Measurements from ENCODE around the gene C19orf44. TPM values are rescaled to one million over a fixed set of nuclear protein-coding genes. Genes with fewer than 3 reads are reported as not detected.
"Not testable (repeated sequence)": the region's sequence is repeated elsewhere in the genome, so short reads cannot be mapped to it uniquely, and the experiment has no call there.

The C19orf44 gene
- total RNA-seq (2.8 TPM), polyA plus RNA-seq (ENCODE audit: insufficient read depth in 1 of 8, insufficient read length in 8 of 8, low replicate concordance in 1 of 8) (1 to 10 TPM; 6.0 to 9.3 (median 8.4) TPM)
- long read RNA-seq, donor 1, result 0 reads
- long read RNA-seq, donor 2, result 0 reads
- long read RNA-seq, donor 3, result 0 reads
- long read RNA-seq, donor 4, partial matches to known transcripts, result 6 of 6 reads
- long read RNA-seq, donor 4, other reads (novel, unspliced or antisense), result 0 of 6 reads
- long read RNA-seq, donor 5, partial matches to known transcripts, result 0 of 1 reads
- long read RNA-seq, donor 5, other reads (novel, unspliced or antisense), result 0 of 1 reads
- long read RNA-seq, donor 6, result 0 reads
- long read RNA-seq, donor 7, partial matches to known transcripts, result 13 of 13 reads
- long read RNA-seq, donor 7, other reads (novel, unspliced or antisense), result 0 of 13 reads
- long read RNA-seq, donor 8, result 0 reads
- long read RNA-seq, donor 9, result 0 reads
- long read RNA-seq, donor 10, result 0 reads
- long read RNA-seq, donor 11, partial matches to known transcripts, result 6 of 6 reads
- long read RNA-seq, donor 11, other reads (novel, unspliced or antisense), result 0 of 6 reads

DNA sequence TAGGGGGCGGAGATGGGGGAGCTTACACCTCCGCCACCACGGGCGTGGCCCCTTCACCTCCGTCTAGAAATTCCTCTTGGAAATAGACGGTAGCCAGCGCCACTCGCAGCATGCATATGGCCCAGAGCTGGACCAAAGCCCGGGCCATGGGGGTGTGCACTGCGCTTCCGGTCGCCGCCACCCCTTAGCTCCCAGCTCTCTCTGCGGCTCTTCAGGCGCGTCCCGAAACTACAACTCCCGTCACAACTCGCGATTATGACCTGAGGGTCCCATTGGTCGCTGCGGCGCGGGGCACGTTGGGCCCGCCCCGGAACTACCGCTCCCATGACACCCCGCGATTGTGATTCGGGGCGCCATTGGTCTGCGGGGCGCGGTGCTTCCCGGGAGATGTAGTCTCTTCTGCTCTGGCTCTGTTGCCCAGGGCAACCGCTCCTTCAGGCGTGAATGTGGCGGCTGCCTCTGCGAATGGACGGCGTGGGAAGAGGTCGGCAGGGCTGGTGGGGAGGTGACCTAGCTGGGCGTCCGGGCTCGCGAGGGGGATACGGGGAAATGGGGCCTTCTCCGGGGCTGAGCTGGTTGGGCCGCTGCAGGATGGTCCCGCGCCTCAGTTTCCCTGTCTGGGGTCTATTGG is at the start of gene C19orf44, which contains the start of gene CALR3:
Gene C19orf44 (plus strand): TSS at position 413 of the 631 bp plus-strand sequence. CDS start 4,399 bp downstream, outside the sequence.
Gene CALR3 (minus strand): TSS at position 186 of the 631 bp plus-strand sequence. CDS start 38 bp downstream, at position 148.
- Histone ChIP-seq H3K4me3 (ENCODE audit: low read length) (peak within 1 kb of the TSS; percentile 80), H3K9me3 (replicated peaks; ENCODE audit: control insufficient read depth, low read depth, low read length) (no peaks in the 10 kb centered on the region), H3K27me3 (ENCODE audit: control insufficient read depth, insufficient read depth, low read length) (no peaks in the 10 kb centered on the region), H3K27ac (ENCODE audit: low read length) (peak within 1 kb of the TSS; percentile 59), H3K4me1 (ENCODE audit: control insufficient read depth, insufficient read depth, low read length) (peaks cover 10% of the 10 kb centered on the region), H3K36me3 (ENCODE audit: control insufficient read depth, insufficient read depth, low read length) (peaks cover 2% of the 10 kb centered on the region)
- DNase-seq, result peak; percentile 100
- under 1% methylated on average over 51 of the region's 52 CpGs for WGBS (ENCODE audit: insufficient coverage)

DNA sequence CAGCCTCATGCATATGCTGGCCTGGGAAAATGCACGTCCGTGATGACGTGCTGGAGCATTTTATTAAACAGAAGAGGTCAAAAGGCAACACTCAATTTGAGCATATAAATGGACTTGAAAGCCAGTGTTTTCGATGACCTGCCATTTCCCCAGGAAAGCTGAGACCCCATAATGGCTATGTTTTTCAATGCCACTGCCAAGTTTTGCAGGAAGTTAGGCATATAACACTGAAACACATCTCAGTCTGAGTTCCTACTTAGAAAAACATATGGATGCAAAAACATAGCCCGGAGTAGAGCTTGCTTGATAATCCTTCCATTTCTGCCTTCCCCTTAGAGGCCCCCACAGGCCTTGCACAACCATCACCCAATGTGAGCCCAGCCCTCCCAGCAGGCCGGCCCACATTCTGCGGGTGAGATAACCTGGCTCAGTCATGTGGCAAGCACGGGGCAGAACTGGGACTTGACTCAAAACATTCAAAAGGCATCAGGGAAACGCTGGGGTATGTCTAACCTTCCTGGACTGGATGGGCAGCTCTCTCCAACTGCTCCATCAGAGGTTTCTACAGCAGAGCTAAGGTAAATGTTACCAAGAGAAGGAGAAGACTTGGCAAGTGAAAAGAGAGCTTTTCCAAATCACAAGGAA is 49.3 kb upstream of the C19orf44 start:
- H3K36me3 ChIP-seq (ENCODE audit: control insufficient read depth, insufficient read depth, low read length), result peaks cover 6% of the 10 kb centered on the region
- peaks cover 31% of the 10 kb centered on the region for H3K4me1 ChIP-seq (ENCODE audit: control insufficient read depth, insufficient read depth, low read length)
- H3K9me3 ChIP-seq (replicated peaks; ENCODE audit: control insufficient read depth, low read depth, low read length), result no peaks in the 10 kb centered on the region
- DNase-seq, result peak; percentile 86
- 11% methylated on average over 9 of the region's 9 CpGs for WGBS (ENCODE audit: insufficient coverage)
- no peak overlapping the region for H3K4me3 ChIP-seq (ENCODE audit: low read length)
- H3K27ac ChIP-seq (ENCODE audit: low read length), result peak overlapping the region; percentile 60
- H3K27me3 ChIP-seq (ENCODE audit: control insufficient read depth, insufficient read depth, low read length), result no peaks in the 10 kb centered on the region

DNA sequence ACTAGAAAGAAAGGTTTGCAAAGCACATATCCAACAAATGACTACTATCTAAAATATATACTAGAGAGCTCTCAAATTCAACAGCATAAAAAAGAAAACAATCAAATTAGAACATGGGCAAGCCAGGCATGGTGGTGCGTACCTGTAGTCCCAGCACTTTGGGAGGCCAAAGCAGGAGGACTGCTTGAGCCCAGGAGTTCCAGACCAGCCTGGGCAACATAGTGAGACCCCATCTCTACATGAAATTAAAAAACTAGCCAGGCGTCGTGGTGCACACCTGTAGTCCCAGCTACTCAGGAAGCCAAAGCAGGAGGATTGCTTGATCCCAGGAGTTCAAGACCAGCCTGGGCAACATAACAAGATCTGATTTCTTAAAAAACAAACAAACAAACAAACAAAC is 47.3 kb upstream of the C19orf44 start:
- H3K36me3 ChIP-seq (ENCODE audit: control insufficient read depth, insufficient read depth, low read length); DNase-seq; H3K27ac ChIP-seq (ENCODE audit: low read length); H3K27me3 ChIP-seq (ENCODE audit: control insufficient read depth, insufficient read depth, low read length); H3K4me3 ChIP-seq (ENCODE audit: low read length); H3K9me3 ChIP-seq (replicated peaks; ENCODE audit: control insufficient read depth, low read depth, low read length): not testable (repeated sequence)
- H3K4me1 ChIP-seq (ENCODE audit: control insufficient read depth, insufficient read depth, low read length), result peaks cover 26% of the 10 kb centered on the region
- 87% methylated on average over 3 of the region's 3 CpGs for WGBS (ENCODE audit: insufficient coverage)

DNA sequence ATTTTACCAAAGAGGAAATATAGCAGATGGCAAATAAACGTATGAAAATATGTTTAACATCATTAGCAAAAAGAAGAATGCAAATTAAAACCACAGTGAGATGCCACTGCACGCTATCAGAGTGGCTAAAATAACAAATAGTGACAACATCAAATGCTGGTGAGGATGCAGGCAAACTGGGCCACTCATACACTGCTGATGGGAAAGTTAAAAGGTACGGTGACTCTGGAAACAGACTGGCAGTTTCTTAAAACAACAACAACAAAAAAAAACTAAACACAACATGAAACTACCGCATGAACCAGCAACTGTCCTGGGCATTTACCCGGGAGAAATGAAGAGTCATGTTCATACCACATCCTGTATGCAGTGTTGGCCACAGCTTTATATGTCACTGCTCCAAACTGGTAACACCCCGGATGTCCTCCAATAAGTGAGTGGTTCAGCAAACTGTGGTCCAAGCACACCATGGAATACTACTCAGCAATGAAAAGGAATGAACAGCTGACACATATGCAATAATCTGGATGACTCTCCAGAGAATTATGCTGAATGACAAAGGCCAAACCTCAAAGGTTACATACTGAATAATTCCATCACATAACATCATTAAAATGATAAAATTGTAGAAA is 46.7 kb upstream of the C19orf44 start:
- H3K4me3 ChIP-seq (ENCODE audit: low read length), result no peak overlapping the region
- no peaks in the 10 kb centered on the region for H3K27me3 ChIP-seq (ENCODE audit: control insufficient read depth, insufficient read depth, low read length)
- no peak for DNase-seq
- H3K9me3 ChIP-seq (replicated peaks; ENCODE audit: control insufficient read depth, low read depth, low read length), result no peaks in the 10 kb centered on the region
- H3K27ac ChIP-seq (ENCODE audit: low read length), result no peak overlapping the region
- peaks cover 6% of the 10 kb centered on the region for H3K36me3 ChIP-seq (ENCODE audit: control insufficient read depth, insufficient read depth, low read length)
- H3K4me1 ChIP-seq (ENCODE audit: control insufficient read depth, insufficient read depth, low read length), result peaks cover 31% of the 10 kb centered on the region
- whole genome bisulfite sequencing (ENCODE audit: insufficient coverage), result 87% methylated on average over 2 of the region's 6 CpGs

DNA sequence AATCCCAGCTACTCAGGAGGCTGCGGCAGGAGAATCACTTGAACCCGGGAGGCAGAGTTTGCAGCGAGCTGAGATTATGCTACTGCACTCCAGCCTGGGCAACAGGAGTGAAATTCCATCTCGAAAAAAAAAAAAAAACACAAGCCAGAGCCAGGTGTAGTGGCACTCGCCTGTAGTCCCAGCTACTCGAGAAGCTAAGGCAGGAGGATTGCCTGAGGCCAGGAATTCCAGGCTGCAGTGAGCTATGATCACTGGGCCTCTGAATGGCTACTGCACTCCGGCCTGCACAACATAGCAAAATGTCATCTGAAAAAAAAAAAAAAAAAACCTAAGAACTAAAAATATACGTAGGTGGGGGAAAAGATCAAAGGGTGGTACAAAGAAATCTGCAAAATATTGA is 43.9 kb upstream of the C19orf44 start:
- no peaks in the 10 kb centered on the region for H3K36me3 ChIP-seq (ENCODE audit: control insufficient read depth, insufficient read depth, low read length)
- no peak overlapping the region for H3K4me3 ChIP-seq (ENCODE audit: low read length)
- peaks cover 20% of the 10 kb centered on the region for H3K4me1 ChIP-seq (ENCODE audit: control insufficient read depth, insufficient read depth, low read length)
- WGBS (ENCODE audit: insufficient coverage), result 76% methylated on average over 5 of the region's 8 CpGs
- H3K9me3 ChIP-seq (replicated peaks; ENCODE audit: control insufficient read depth, low read depth, low read length), result no peaks in the 10 kb centered on the region
- H3K27me3 ChIP-seq (ENCODE audit: control insufficient read depth, insufficient read depth, low read length), result no peaks in the 10 kb centered on the region
- no peak overlapping the region for H3K27ac ChIP-seq (ENCODE audit: low read length)
- DNase-seq, result no peak

DNA sequence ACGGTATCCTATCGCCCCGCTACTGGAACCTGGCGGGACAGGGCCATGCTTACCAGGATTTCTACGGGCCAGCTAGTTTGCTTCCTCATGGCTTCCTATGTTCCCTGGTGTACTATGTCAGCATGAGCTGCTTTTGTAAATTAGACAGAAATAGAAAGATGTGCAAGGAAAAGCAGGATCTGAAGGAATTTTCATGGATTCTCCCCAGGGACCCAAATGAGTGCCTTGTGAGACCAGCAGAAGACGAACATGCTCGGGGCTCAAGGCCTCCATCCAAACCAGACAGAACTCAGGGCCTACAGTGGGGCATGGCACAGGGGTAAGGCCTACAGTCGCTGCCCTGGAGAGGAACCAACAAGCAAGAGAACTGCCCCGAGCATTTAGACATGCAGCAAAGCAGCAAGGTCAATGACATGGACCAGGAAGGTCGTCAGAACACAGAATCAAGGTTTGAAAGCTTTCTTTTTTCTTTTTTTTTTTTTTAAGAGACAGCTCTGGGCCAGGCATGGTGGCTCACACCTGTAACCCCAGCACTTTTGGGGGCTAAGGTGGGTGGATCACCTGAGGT is 41.8 kb upstream of the C19orf44 start:
- 34% methylated on average over 6 of the region's 10 CpGs for WGBS (ENCODE audit: insufficient coverage)
- H3K4me3 ChIP-seq (ENCODE audit: low read length), result no peak overlapping the region
- no peaks in the 10 kb centered on the region for H3K9me3 ChIP-seq (replicated peaks; ENCODE audit: control insufficient read depth, low read depth, low read length)
- DNase-seq, result no peak
- H3K36me3 ChIP-seq (ENCODE audit: control insufficient read depth, insufficient read depth, low read length), result no peaks in the 10 kb centered on the region
- peaks cover 37% of the 10 kb centered on the region for H3K4me1 ChIP-seq (ENCODE audit: control insufficient read depth, insufficient read depth, low read length)
- H3K27me3 ChIP-seq (ENCODE audit: control insufficient read depth, insufficient read depth, low read length), result no peaks in the 10 kb centered on the region
- no peak overlapping the region for H3K27ac ChIP-seq (ENCODE audit: low read length)

DNA sequence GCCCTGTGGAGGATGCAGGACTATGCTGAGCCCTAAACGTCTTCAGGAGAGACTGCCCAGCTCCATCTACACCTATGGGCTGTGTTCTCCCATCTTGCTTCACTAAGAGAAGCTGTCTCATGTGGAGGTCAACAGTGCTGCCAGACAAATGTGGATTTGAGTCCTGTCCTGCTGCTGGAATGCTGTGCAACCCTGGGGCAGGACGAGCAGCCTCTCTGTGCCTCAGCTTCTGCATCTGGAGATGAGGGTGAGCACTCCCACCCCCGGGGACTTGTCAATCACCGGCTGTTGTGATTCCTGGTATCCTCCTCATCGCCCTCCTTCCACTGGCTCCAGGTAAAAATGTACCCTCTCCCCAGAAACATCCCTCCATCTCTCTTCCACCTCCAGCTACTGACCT is 40.7 kb upstream of the C19orf44 start:
- Histone ChIP-seq H3K27me3 (ENCODE audit: control insufficient read depth, insufficient read depth, low read length) (no peaks in the 10 kb centered on the region), H3K36me3 (ENCODE audit: control insufficient read depth, insufficient read depth, low read length) (no peaks in the 10 kb centered on the region), H3K9me3 (replicated peaks; ENCODE audit: control insufficient read depth, low read depth, low read length) (no peaks in the 10 kb centered on the region), H3K4me1 (ENCODE audit: control insufficient read depth, insufficient read depth, low read length) (peaks cover 40% of the 10 kb centered on the region), H3K27ac (ENCODE audit: low read length) (no peak overlapping the region), H3K4me3 (ENCODE audit: low read length) (no peak overlapping the region)
- DNase-seq, result no peak
- WGBS (ENCODE audit: insufficient coverage), result 90% methylated on average over 5 of the region's 5 CpGs

DNA sequence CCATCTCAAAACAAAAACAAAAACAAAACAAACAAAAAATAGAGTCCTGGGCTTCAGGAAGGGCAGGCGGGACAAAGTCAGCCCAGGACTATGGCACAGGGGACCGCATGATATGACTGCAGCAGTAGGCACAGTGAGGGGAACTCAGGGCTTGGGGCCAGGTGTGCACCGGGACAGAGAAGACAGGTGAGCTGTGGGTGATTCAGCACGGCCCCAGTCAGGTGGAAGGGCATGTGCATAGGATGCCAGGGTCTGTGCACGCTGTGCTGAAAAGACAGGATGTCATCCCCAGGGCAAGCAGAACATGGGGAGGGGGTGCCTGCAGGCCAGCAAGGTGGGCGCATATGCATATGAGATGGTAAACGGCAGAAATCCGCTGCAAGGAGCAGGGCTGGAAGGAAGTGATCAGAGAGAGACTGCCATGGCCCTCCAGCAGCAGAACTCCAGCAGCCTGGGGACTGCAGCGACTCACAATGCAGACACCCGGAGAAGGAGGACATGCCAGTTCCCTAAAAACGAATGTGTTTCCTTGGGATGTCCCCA is 39.5 kb upstream of the C19orf44 start:
- no peak overlapping the region for H3K27ac ChIP-seq (ENCODE audit: low read length)
- no peaks in the 10 kb centered on the region for H3K27me3 ChIP-seq (ENCODE audit: control insufficient read depth, insufficient read depth, low read length)
- no peak for DNase-seq
- no peaks in the 10 kb centered on the region for H3K9me3 ChIP-seq (replicated peaks; ENCODE audit: control insufficient read depth, low read depth, low read length)
- 57% methylated on average over 8 of the region's 11 CpGs for WGBS (ENCODE audit: insufficient coverage)
- H3K36me3 ChIP-seq (ENCODE audit: control insufficient read depth, insufficient read depth, low read length), result no peaks in the 10 kb centered on the region
- no peak overlapping the region for H3K4me3 ChIP-seq (ENCODE audit: low read length)
- peaks cover 46% of the 10 kb centered on the region for H3K4me1 ChIP-seq (ENCODE audit: control insufficient read depth, insufficient read depth, low read length)

DNA sequence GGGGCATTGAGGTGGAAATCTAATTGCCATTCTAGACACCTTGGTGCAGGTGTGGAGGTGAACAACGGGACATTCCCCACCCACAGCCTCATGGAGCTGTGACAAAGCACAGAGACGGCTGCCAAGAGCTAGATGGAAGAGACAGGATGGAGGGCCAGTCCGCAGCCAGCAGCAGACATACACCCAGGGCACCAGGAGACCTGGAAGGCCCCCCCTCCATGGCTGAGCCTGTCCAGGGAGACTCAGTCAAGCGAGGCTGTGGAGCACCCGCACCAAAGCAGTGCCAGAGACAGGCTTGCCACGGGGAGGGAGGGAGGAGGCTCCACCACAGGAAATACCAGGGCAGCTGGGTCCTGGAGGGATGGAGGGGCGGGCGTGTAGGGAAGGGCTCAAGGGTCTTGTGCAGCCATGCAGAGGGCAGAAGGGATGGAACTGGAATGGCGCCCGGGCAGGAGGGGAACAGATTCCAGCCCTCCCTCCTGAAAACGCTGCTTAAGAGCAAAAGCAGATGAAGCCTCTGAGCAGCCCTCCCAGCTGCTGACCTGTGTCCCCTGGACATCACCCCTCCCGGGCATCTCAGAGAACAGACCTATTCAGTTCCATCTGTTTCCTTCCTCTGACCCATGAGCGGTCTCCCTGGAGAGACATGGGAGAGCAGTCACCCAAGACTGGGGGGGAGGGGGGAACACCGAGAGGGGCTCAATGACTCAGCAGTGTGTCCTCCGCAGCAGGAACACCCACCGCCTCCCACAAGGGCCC is 38.8 kb upstream of the C19orf44 start:
- Histone ChIP-seq H3K27ac (ENCODE audit: low read length) (peak overlapping the region; percentile 42), H3K4me3 (ENCODE audit: low read length) (no peak overlapping the region), H3K27me3 (ENCODE audit: control insufficient read depth, insufficient read depth, low read length) (no peaks in the 10 kb centered on the region), H3K36me3 (ENCODE audit: control insufficient read depth, insufficient read depth, low read length) (no peaks in the 10 kb centered on the region), H3K4me1 (ENCODE audit: control insufficient read depth, insufficient read depth, low read length) (peaks cover 51% of the 10 kb centered on the region), H3K9me3 (replicated peaks; ENCODE audit: control insufficient read depth, low read depth, low read length) (no peaks in the 10 kb centered on the region)
- peak; percentile 72 for DNase-seq
- 19% methylated on average over 7 of the region's 16 CpGs for WGBS (ENCODE audit: insufficient coverage)

Measured in muscle of leg (tissue), 16 donors.